CD8-positive, alpha-beta memory T cell (primary cell): ENCODE results near the gene ANKRD44. TPM values are rescaled to one million over a fixed set of nuclear protein-coding genes. Genes with fewer than 3 reads are reported as not detected.

Experiments
- CTCF ChIA-PET: fragments of 350-600 bp; sonication (Branson Sonifier 250); formaldehyde crosslinking; loops from one replicate; lab custom pipeline; 2021; ENCODE audit warnings: antibody characterized with exemption; lab: Charles Lee
- POLR2A ChIA-PET: fragments of 350-600 bp; sonication (Branson Sonifier 250); formaldehyde crosslinking; loops from one replicate; lab custom pipeline; 2021; ENCODE audit warnings: antibody characterized with exemption; lab: Charles Lee
- DNase-seq, 5 donors: peaks; one replicate each; pipeline versions ENCODE4 v3.0.0 to v3.0.0-alpha.2; 2020 to 2022; ENCODE audit warnings: mixed read lengths in 1 of 5
- H3K27ac ChIP-seq: one replicate; pipeline ENCODE4 v1.7.0; 2013; ENCODE audit warnings: low read depth, mild to moderate bottlenecking, low read length, moderate library complexity
- H3K27me3 ChIP-seq: 2 replicates; pipeline ENCODE4 v1.7.0; 2013; ENCODE audit warnings: low read length, mild to moderate bottlenecking; ENCODE audit not compliant: insufficient read depth, poor library complexity, severe bottlenecking
- H3K36me3 ChIP-seq: 2 replicates; pipeline ENCODE4 v1.7.0; 2013; ENCODE audit warnings: mild to moderate bottlenecking, low read length, moderate library complexity; ENCODE audit not compliant: insufficient read depth
- H3K4me1 ChIP-seq: 2 replicates; pipeline ENCODE4 v1.7.0; 2013; ENCODE audit warnings: mild to moderate bottlenecking, low read length, moderate library complexity; ENCODE audit not compliant: insufficient read depth
- H3K4me3 ChIP-seq: 2 replicates; pipeline ENCODE4 v1.7.0; 2013; ENCODE audit warnings: mild to moderate bottlenecking, low read length
- H3K9me3 ChIP-seq: 2 replicates; pipeline ENCODE4 v1.7.0; 2013; ENCODE audit warnings: mild to moderate bottlenecking, low read length
- H3K27ac Mint-ChIP-seq, 8 donors: one replicate each; pipeline ENCODE4 v1.8.0; 2020 to 2021; ENCODE audit warnings: mixed read lengths in 8 of 8, mild to moderate bottlenecking in 6 of 8, inconsistent platforms in 3 of 8, moderate library complexity in 3 of 8
- H3K27me3 Mint-ChIP-seq, 2 donors: one replicate each; pipeline ENCODE4 v1.8.0; 2020 to 2021; ENCODE audit warnings: mixed read lengths in 2 of 2, mild to moderate bottlenecking in 1 of 2, moderate library complexity in 1 of 2
- H3K36me3 Mint-ChIP-seq, 3 donors: one replicate each; pipeline ENCODE4 v1.8.0; 2020 to 2021; ENCODE audit warnings: mixed read lengths in 3 of 3, inconsistent platforms in 1 of 3, mild to moderate bottlenecking in 1 of 3
- H3K4me1 Mint-ChIP-seq, 3 donors: one replicate each; pipeline ENCODE4 v1.8.0; 2020 to 2021; ENCODE audit warnings: mixed read lengths in 3 of 3, inconsistent platforms in 1 of 3, mild to moderate bottlenecking in 1 of 3
- H3K4me3 Mint-ChIP-seq, 7 donors: one replicate each; pipeline ENCODE4 v1.8.0; 2020 to 2021; ENCODE audit warnings: mixed read lengths in 7 of 7, mild to moderate bottlenecking in 6 of 7, moderate library complexity in 4 of 7, inconsistent platforms in 2 of 7
- H3K9me3 Mint-ChIP-seq, 5 donors: one replicate each; pipeline ENCODE4 v1.8.0; 2020 to 2022; ENCODE audit warnings: mixed read lengths in 5 of 5, mild to moderate bottlenecking in 3 of 5, moderate library complexity in 2 of 5, inconsistent platforms in 1 of 5
- polyA plus RNA-seq: library from polyadenylated mRNA; unstranded; fragments of 300-500 nt; fragmentation: Illumina TruSeq; gene quantifications from one replicate; pipeline ENCODE4 v1.2.3, GENCODE V29; 2021
- total RNA-seq, 2 experiments: library from RNA; stranded (reverse); gene quantifications; one replicate each; pipeline ENCODE4 v1.2.3, GENCODE V29; 2021

Gene ANKRD44
- total and polyA plus RNA-seq, 3 experiments from 2014 or later: 90.1 to 150 (median 142) TPM

- H3K27ac ChIP-seq: no peak overlapping the region
- H3K27ac Mint-ChIP-seq: peak overlapping the region; percentile 21 to 91 (median 60)
- POLR2A ChIA-PET: no interaction called here
Measured at GRCh38 chr2:197157879-197158537, 152.6 kb downstream of the ANKRD44 start.

GRCh38 chr2:197156771-197157170 is 153.8 kb downstream of the ANKRD44 start:
- Mint-ChIP-seq H3K4me3 (no peak overlapping the region), H3K9me3 (no peaks in the 10 kb centered on the region), H3K36me3 (peaks cover 7 to 28% (median 10%) of the 10 kb centered on the region in 3 donors), H3K27ac (peak overlapping the region in 3 of 8 donors; percentile 9 to 80 (median 78)), H3K27me3 (no peaks in the 10 kb centered on the region), H3K4me1 (peaks cover 80 to 91% (median 88%) of the 10 kb centered on the region in 3 donors)
- no peak for DNase-seq
- Histone ChIP-seq H3K4me1 (peaks cover 57% of the 10 kb centered on the region), H3K27ac (no peak overlapping the region), H3K4me3 (no peak overlapping the region), H3K9me3 (no peaks in the 10 kb centered on the region), H3K36me3 (no peaks in the 10 kb centered on the region), H3K27me3 (no peaks in the 10 kb centered on the region)
- ChIA-PET POLR2A (no interaction called here), CTCF (interaction anchor here (2.0 kb wide), 1 partner anchor 12 kb away, joined by 4 read pairs; no protein-coding TSS in a partner anchor)

More at GRCh38 chr2:197157879-197158537, 152.6 kb downstream of the ANKRD44 start:
- peak overlapping the region in 1 of 7 donors; percentile 4 for H3K4me3 Mint-ChIP-seq
- peaks cover 80 to 91% (median 88%) of the 10 kb centered on the region in 3 donors for H3K4me1 Mint-ChIP-seq
- Histone ChIP-seq H3K36me3 (no peaks in the 10 kb centered on the region), H3K27me3 (no peaks in the 10 kb centered on the region), H3K9me3 (no peaks in the 10 kb centered on the region), H3K4me3 (no peak overlapping the region), H3K4me1 (peaks cover 57% of the 10 kb centered on the region)
- CTCF ChIA-PET: interaction anchor here (0.8 kb wide), 1 partner anchor 10 kb away, joined by 3 read pairs; no protein-coding TSS in a partner anchor
- peaks cover 7 to 26% (median 16%) of the 10 kb centered on the region in 3 donors for H3K36me3 Mint-ChIP-seq
- no peaks in the 10 kb centered on the region for H3K9me3 Mint-ChIP-seq
- DNase-seq: no peak
- no peaks in the 10 kb centered on the region for H3K27me3 Mint-ChIP-seq

GRCh38 chr2:197152451-197153228 is 157.9 kb downstream of the ANKRD44 start:
- H3K36me3 Mint-ChIP-seq: peaks cover 7 to 27% (median 8%) of the 10 kb centered on the region in 3 donors
- no peaks in the 10 kb centered on the region for H3K27me3 Mint-ChIP-seq
- H3K4me3 Mint-ChIP-seq: peak overlapping the region in 6 of 7 donors; percentile 15 to 69 (median 48)
- ChIA-PET CTCF (interaction anchor here (1.0 to 1.5 kb wide), 4 partner anchors 14 to 39 kb away, joined by 3 to 9 read pairs (median 4); no protein-coding TSS in a partner anchor), POLR2A (interaction anchor here (1.4 kb wide), 1 partner anchor 39 kb away, joined by 3 read pairs; no protein-coding TSS in a partner anchor)
- Histone ChIP-seq H3K27me3 (no peaks in the 10 kb centered on the region), H3K27ac (no peak overlapping the region), H3K4me3 (no peak overlapping the region), H3K4me1 (peaks cover 62% of the 10 kb centered on the region), H3K9me3 (no peaks in the 10 kb centered on the region), H3K36me3 (no peaks in the 10 kb centered on the region)
- peaks cover 74 to 89% (median 88%) of the 10 kb centered on the region in 3 donors for H3K4me1 Mint-ChIP-seq
- H3K9me3 Mint-ChIP-seq: no peaks in the 10 kb centered on the region
- H3K27ac Mint-ChIP-seq: peak overlapping the region; percentile 58 to 92 (median 70)
- DNase-seq: peak in 1 of 5 donors; percentile 53

GRCh38 chr2:197149546-197149945 is 161.0 kb downstream of the ANKRD44 start:
- Histone ChIP-seq H3K4me1 (peaks cover 85% of the 10 kb centered on the region), H3K27me3 (no peaks in the 10 kb centered on the region), H3K27ac (no peak overlapping the region), H3K4me3 (no peak overlapping the region), H3K9me3 (no peaks in the 10 kb centered on the region), H3K36me3 (no peaks in the 10 kb centered on the region)
- H3K27me3 Mint-ChIP-seq: no peaks in the 10 kb centered on the region
- no peaks in the 10 kb centered on the region for H3K9me3 Mint-ChIP-seq
- ChIA-PET CTCF (interaction anchor here (0.7 to 0.8 kb wide), 2 partner anchors 15 to 36 kb away, joined by 3 read pairs; no protein-coding TSS in a partner anchor), POLR2A (no interaction called here)
- peak overlapping the region in 7 of 8 donors; percentile 45 to 88 (median 64) for H3K27ac Mint-ChIP-seq
- no peak for DNase-seq
- peaks cover 0 to 30% (median under 1%) of the 10 kb centered on the region in 3 donors for H3K36me3 Mint-ChIP-seq
- H3K4me3 Mint-ChIP-seq: peak overlapping the region in 1 of 7 donors; percentile 8
- peaks cover 85 to 97% (median 95%) of the 10 kb centered on the region in 3 donors for H3K4me1 Mint-ChIP-seq

- peak overlapping the region in 6 of 8 donors; percentile 44 to 82 (median 54) for H3K27ac Mint-ChIP-seq
- no peaks in the 10 kb centered on the region for H3K9me3 ChIP-seq
- ChIA-PET POLR2A (no interaction called here), CTCF (no interaction called here)
- no peaks in the 10 kb centered on the region for H3K27me3 ChIP-seq
- no peak overlapping the region for H3K4me3 Mint-ChIP-seq
- no peaks in the 10 kb centered on the region for H3K36me3 ChIP-seq
- peaks cover 79 to 91% (median 89%) of the 10 kb centered on the region in 3 donors for H3K4me1 Mint-ChIP-seq
- no peaks in the 10 kb centered on the region for H3K9me3 Mint-ChIP-seq
- peaks cover 86% of the 10 kb centered on the region for H3K4me1 ChIP-seq
- no peak for DNase-seq
- no peak overlapping the region for H3K27ac ChIP-seq
- H3K4me3 ChIP-seq: no peak overlapping the region
- peaks cover 0 to 35% (median 2%) of the 10 kb centered on the region in 3 donors for H3K36me3 Mint-ChIP-seq
- no peaks in the 10 kb centered on the region for H3K27me3 Mint-ChIP-seq
Measured at GRCh38 chr2:197148401-197148800, 162.2 kb downstream of the ANKRD44 start.

GRCh38 chr2:197147942-197148341 is 162.6 kb downstream of the ANKRD44 start:
- Histone ChIP-seq H3K4me1 (peaks cover 82% of the 10 kb centered on the region), H3K9me3 (no peaks in the 10 kb centered on the region), H3K4me3 (no peak overlapping the region), H3K27ac (no peak overlapping the region), H3K27me3 (no peaks in the 10 kb centered on the region), H3K36me3 (no peaks in the 10 kb centered on the region)
- ChIA-PET POLR2A (no interaction called here), CTCF (no interaction called here)
- peak overlapping the region in 1 of 7 donors; percentile 7 for H3K4me3 Mint-ChIP-seq
- H3K4me1 Mint-ChIP-seq: peaks cover 76 to 88% (median 86%) of the 10 kb centered on the region in 3 donors
- no peak for DNase-seq
- H3K27ac Mint-ChIP-seq: peak overlapping the region; percentile 31 to 92 (median 65)
- no peaks in the 10 kb centered on the region for H3K27me3 Mint-ChIP-seq
- H3K9me3 Mint-ChIP-seq: no peaks in the 10 kb centered on the region
- peaks cover 0 to 33% (median 2%) of the 10 kb centered on the region in 3 donors for H3K36me3 Mint-ChIP-seq

GRCh38 chr2:197146995-197147394 is 163.6 kb downstream of the ANKRD44 start:
- Histone ChIP-seq H3K4me1 (peaks cover 79% of the 10 kb centered on the region), H3K4me3 (no peak overlapping the region), H3K27ac (no peak overlapping the region), H3K36me3 (no peaks in the 10 kb centered on the region), H3K9me3 (no peaks in the 10 kb centered on the region), H3K27me3 (no peaks in the 10 kb centered on the region)
- H3K36me3 Mint-ChIP-seq: peaks cover 0 to 38% (median 2%) of the 10 kb centered on the region in 3 donors
- CTCF ChIA-PET: no interaction called here
- H3K4me1 Mint-ChIP-seq: peaks cover 74 to 88% (median 86%) of the 10 kb centered on the region in 3 donors
- H3K27ac Mint-ChIP-seq: peak overlapping the region; percentile 31 to 92 (median 82)
- no peaks in the 10 kb centered on the region for H3K27me3 Mint-ChIP-seq
- POLR2A ChIA-PET: no interaction called here
- DNase-seq: no peak
- no peaks in the 10 kb centered on the region for H3K9me3 Mint-ChIP-seq
- H3K4me3 Mint-ChIP-seq: peak overlapping the region in 5 of 7 donors; percentile 0 to 29 (median 21)
